HG03520 (cell line): Measurements from ENCODE around the gene ZNF224.
"Not testable (repeated sequence)": the region's sequence is repeated elsewhere in the genome, so short reads cannot be mapped to it uniquely, and the experiment has no call there.

ENCODE experiments used
- ATAC-seq: cut with Tn5 transposase; IDR thresholded peaks from one replicate; pipeline ENCODE4 v1.9.1; 2021; ENCODE audit warnings: mild to moderate bottlenecking, moderate library complexity; ENCODE audit not compliant: unreplicated experiment

ZNF224 gene

GRCh38 chr19:44121162-44121561, 27.0 kb downstream of the ZNF224 start:
- ATAC-seq: not testable (repeated sequence)

GRCh38 chr19:44131955-44132354, 37.8 kb downstream of the ZNF224 start:
- ATAC-seq: no peak

- ATAC-seq: no peak
Observed at GRCh38 chr19:44141191-44142058, 47.3 kb downstream of the ZNF224 start, which contains the start of gene ZNF234. Gene ZNF234 (plus strand): TSS chr19:44141554. CDS start chr19:44144633, 3,079 bp downstream.

GRCh38 chr19:44142059-44142433, 47.9 kb downstream of the ZNF224 start:
- no peak for ATAC-seq

GRCh38 chr19:44149776-44150175, 55.6 kb downstream of the ZNF224 start:
- no peak for ATAC-seq

- no peak for ATAC-seq
Observed at GRCh38 chr19:44151491-44151890, 57.3 kb downstream of the ZNF224 start.

GRCh38 chr19:44156475-44156874, 62.3 kb downstream of the ZNF224 start:
- no peak for ATAC-seq
